ENCODE results near the gene RELL1. TPM values are rescaled to one million over a fixed set of nuclear protein-coding genes. Genes with fewer than 3 reads are reported as not detected.

Gene RELL1
- polyA plus RNA-seq, 1 of the 3 experiments (the other 2 are of a cell fraction) = 4.5 TPM

DNA sequence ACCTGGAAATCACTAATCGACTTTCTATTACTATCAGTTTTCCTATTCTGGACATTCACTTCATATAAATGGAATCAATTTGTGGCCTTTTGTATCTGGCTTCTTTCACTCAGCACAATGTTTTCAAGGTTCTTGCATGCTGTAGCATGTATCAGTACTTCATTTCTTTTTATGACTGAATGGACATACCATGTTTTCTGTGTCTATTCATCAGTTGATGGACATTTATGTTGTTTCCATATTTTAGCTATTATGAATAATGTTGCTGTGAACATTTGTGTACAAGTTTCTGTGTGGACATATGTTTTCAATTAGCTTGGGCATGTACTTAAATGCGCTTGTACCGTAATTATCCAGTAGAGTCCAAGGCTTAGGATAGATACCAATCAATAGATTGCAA lies 19.9 kb upstream of the RELL1 start:
- no peak overlapping the region for H3K4me2 ChIP-seq
- CTCF ChIA-PET = no interaction called here
- no peak overlapping the region for H2AFZ ChIP-seq (ENCODE audit: low read depth)
- no peaks in the 10 kb centered on the region for H3K9me3 ChIP-seq
- no peak overlapping the region for H3K9ac ChIP-seq
- no peak for DNase-seq
- no peaks in the 10 kb centered on the region for H4K20me1 ChIP-seq (ENCODE audit: insufficient read depth)
- H3K27ac ChIP-seq (ENCODE audit: low read depth in 2 of 2, low read length in 1 of 2) = no peak overlapping the region
- H3K4me3 ChIP-seq (ENCODE audit: low read depth in 2 of 2, low read length in 1 of 2) = no peak overlapping the region
- POLR2A ChIA-PET = interaction anchor here (1.0 kb wide), 1 partner anchor 121 kb away, joined by 3 read pairs; the partner anchor contains the start of gene PGM2
- no peaks in the 10 kb centered on the region for H3K36me3 ChIP-seq (replicated peaks in 1 of 2; ENCODE audit: control insufficient read depth in 1 of 2, insufficient read depth in 2 of 2, low read length in 1 of 2)
- WGBS (ENCODE audit: low lambda C conversion rate) = 56% methylated on average over 3 of the region's 3 CpGs
- TF ChIP-seq EP300 (IDR thresholded peaks at IDR 0.05; ENCODE audit: borderline replicate concordance in 1 of 2, low read depth in 1 of 2, low read length in 1 of 2) (no peak), NRF1 (IDR thresholded peaks at IDR 0.05; ENCODE audit: low read depth, low read length) (no peak), TCF12 (IDR thresholded peaks at IDR 0.05) (no peak), EZH2phosphoT487 (IDR thresholded peaks at IDR 0.05; ENCODE audit: borderline replicate concordance, low read depth) (no peak), GATA2 (CRISPR knock-in tag; IDR thresholded peaks at IDR 0.05) (no peak), RFX5 (IDR thresholded peaks at IDR 0.05; ENCODE audit: low read length) (no peak), TAF1 (IDR thresholded peaks at IDR 0.05; ENCODE audit: borderline replicate concordance, low read depth, low read length) (no peak), CHD2 (IDR thresholded peaks at IDR 0.05; ENCODE audit: low read length, partially characterized antibody) (no peak), RXRA (IDR thresholded peaks at IDR 0.05; ENCODE audit: borderline replicate concordance, low read depth) (no peak), FOSL2 (IDR thresholded peaks at IDR 0.05; ENCODE audit: borderline replicate concordance, low read depth) (no peak), NFIC (IDR thresholded peaks at IDR 0.05; ENCODE audit: borderline replicate concordance) (no peak), GABPA (IDR thresholded peaks at IDR 0.05; ENCODE audit: low read depth) (no peak), SMC3 (IDR thresholded peaks at IDR 0.05; ENCODE audit: low read depth, low read length) (no peak), JUND (IDR thresholded peaks at IDR 0.05) (no peak), FOXM1 (IDR thresholded peaks at IDR 0.05; ENCODE audit: low read depth) (no peak)
- TF ChIP-seq, protein P1, sequence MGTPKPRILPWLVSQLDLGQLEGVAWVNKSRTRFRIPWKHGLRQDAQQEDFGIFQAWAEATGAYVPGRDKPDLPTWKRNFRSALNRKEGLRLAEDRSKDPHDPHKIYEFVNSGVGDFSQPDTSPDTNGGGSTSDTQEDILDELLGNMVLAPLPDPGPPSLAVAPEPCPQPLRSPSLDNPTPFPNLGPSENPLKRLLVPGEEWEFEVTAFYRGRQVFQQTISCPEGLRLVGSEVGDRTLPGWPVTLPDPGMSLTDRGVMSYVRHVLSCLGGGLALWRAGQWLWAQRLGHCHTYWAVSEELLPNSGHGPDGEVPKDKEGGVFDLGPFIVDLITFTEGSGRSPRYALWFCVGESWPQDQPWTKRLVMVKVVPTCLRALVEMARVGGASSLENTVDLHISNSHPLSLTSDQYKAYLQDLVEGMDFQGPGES (IDR thresholded peaks at IDR 0.05; ENCODE audit: low read depth, low read length) = no peak
- TF ChIP-seq, protein P2, sequence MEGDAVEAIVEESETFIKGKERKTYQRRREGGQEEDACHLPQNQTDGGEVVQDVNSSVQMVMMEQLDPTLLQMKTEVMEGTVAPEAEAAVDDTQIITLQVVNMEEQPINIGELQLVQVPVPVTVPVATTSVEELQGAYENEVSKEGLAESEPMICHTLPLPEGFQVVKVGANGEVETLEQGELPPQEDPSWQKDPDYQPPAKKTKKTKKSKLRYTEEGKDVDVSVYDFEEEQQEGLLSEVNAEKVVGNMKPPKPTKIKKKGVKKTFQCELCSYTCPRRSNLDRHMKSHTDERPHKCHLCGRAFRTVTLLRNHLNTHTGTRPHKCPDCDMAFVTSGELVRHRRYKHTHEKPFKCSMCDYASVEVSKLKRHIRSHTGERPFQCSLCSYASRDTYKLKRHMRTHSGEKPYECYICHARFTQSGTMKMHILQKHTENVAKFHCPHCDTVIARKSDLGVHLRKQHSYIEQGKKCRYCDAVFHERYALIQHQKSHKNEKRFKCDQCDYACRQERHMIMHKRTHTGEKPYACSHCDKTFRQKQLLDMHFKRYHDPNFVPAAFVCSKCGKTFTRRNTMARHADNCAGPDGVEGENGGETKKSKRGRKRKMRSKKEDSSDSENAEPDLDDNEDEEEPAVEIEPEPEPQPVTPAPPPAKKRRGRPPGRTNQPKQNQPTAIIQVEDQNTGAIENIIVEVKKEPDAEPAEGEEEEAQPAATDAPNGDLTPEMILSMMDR (IDR thresholded peaks at IDR 0.05) = no peak
- TF ChIP-seq, protein P3, sequence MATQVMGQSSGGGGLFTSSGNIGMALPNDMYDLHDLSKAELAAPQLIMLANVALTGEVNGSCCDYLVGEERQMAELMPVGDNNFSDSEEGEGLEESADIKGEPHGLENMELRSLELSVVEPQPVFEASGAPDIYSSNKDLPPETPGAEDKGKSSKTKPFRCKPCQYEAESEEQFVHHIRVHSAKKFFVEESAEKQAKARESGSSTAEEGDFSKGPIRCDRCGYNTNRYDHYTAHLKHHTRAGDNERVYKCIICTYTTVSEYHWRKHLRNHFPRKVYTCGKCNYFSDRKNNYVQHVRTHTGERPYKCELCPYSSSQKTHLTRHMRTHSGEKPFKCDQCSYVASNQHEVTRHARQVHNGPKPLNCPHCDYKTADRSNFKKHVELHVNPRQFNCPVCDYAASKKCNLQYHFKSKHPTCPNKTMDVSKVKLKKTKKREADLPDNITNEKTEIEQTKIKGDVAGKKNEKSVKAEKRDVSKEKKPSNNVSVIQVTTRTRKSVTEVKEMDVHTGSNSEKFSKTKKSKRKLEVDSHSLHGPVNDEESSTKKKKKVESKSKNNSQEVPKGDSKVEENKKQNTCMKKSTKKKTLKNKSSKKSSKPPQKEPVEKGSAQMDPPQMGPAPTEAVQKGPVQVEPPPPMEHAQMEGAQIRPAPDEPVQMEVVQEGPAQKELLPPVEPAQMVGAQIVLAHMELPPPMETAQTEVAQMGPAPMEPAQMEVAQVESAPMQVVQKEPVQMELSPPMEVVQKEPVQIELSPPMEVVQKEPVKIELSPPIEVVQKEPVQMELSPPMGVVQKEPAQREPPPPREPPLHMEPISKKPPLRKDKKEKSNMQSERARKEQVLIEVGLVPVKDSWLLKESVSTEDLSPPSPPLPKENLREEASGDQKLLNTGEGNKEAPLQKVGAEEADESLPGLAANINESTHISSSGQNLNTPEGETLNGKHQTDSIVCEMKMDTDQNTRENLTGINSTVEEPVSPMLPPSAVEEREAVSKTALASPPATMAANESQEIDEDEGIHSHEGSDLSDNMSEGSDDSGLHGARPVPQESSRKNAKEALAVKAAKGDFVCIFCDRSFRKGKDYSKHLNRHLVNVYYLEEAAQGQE (IDR thresholded peaks at IDR 0.05; ENCODE audit: low read depth, low read length) = no peak
- TF ChIP-seq, protein P4, sequence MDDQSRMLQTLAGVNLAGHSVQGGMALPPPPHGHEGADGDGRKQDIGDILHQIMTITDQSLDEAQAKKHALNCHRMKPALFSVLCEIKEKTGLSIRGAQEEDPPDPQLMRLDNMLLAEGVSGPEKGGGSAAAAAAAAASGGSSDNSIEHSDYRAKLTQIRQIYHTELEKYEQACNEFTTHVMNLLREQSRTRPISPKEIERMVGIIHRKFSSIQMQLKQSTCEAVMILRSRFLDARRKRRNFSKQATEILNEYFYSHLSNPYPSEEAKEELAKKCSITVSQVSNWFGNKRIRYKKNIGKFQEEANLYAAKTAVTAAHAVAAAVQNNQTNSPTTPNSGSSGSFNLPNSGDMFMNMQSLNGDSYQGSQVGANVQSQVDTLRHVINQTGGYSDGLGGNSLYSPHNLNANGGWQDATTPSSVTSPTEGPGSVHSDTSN (IDR thresholded peaks at IDR 0.05) = no peak
- TF ChIP-seq, protein P5, sequence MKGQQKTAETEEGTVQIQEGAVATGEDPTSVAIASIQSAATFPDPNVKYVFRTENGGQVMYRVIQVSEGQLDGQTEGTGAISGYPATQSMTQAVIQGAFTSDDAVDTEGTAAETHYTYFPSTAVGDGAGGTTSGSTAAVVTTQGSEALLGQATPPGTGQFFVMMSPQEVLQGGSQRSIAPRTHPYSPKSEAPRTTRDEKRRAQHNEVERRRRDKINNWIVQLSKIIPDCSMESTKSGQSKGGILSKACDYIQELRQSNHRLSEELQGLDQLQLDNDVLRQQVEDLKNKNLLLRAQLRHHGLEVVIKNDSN (IDR thresholded peaks at IDR 0.05; ENCODE audit: borderline replicate concordance, low read depth) = no peak
- H3K4me1 ChIP-seq (ENCODE audit: control insufficient read depth in 1 of 2, insufficient read depth in 2 of 2, low read depth in 1 of 2, low read length in 1 of 2) = no peaks in the 10 kb centered on the region
- no peaks in the 10 kb centered on the region for H3K79me2 ChIP-seq (ENCODE audit: insufficient read depth)
- no peaks in the 10 kb centered on the region for H3K9me2 ChIP-seq
- H3K27me3 ChIP-seq (ENCODE audit: insufficient read depth) = no peaks in the 10 kb centered on the region; the same call in 1 of the 2 replicates
- H3F3A ChIP-seq (replicated peaks; ENCODE audit: insufficient read depth) = peaks cover 9% of the 10 kb centered on the region
